Measurements from ENCODE around the gene FAM180A.

FAM180A gene

DNA sequence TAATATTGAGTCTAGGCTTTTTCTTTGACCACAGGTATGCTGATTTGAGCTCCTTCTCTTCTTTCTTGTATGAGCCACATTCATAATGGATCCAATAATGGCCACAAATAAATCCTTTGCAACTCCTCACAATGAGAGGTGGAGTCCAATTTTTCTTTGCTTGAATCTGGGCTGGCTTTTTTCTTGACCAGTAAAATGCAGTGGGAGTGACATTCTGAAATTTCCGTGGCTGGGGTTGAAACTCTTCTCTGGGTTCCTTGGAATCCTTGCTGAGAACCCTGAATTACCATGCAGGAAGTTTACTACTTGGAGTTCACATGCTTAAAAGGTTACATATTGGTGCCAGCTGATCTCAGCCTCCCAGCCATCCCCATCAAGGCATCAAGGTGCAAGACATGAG, 22.4 kb upstream of the FAM180A start:
- no peak for DNase-seq (ENCODE audit: low read depth)

DNA sequence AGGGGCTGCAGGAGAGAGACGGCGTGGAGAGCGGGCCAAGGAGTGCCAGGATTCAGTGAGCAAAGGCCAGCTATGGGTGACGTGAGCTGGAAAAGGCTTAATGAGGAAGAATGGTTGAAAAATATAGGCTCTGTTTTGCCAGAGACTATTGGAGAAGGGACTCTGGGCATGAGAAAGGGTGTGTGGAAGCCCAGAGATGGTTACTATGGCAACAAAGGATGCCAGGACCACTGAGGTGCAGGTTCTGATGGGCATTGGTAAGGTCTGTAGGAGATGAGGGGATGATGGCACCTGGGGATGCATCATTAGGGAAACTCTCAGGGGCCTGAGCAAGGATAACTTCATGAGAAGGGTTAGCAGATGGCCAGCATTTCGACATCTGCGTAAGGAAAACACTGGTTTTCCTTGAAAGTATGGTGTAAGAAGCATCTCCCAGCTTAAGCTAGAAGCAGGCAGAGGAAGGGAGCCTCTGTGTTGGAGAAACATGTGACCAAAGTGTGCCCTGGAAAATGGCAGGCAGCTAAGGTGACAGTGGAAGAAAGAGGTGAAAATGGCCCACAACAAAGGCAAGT, 21.6 kb upstream of the FAM180A start:
- no peak for DNase-seq (ENCODE audit: low read depth)

DNA sequence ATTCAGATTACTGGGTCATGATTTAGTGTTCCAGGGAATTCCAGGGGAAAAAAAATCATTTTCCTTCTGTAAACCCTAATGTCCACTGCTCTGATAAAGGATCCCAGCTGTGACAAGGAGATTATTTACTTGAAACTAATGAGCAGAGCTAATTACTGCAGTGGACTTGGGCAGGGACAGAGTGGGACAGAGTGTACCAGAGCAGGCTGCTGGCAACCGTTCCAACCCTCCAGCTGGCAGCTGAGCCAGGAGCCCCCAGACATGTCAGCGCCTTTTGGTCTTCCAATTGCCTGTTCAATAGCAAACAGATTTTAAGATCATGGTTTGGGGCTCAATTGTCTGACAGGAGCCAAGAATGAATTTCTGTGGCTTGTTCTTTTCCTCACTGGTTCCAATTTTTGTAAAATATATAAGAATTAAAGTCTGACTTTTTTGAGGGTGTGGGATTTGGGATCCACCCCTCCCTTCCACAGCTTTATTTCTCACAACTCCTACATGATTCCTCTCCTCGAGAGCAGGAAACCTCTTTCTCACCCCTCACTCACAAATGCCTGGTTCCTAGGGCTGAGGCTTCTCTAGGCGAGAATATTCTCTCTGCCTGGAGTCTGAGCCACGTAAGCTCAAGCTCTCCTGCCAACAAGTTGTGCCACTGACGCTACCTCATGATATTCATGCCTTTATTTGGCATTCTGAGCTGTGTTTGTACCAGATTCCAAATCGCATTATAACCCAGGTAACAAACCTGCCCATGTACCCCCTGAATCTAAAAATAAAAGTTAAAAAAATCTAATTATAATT, 20.6 kb upstream of the FAM180A start:
- no peak for DNase-seq (ENCODE audit: low read depth)

DNA sequence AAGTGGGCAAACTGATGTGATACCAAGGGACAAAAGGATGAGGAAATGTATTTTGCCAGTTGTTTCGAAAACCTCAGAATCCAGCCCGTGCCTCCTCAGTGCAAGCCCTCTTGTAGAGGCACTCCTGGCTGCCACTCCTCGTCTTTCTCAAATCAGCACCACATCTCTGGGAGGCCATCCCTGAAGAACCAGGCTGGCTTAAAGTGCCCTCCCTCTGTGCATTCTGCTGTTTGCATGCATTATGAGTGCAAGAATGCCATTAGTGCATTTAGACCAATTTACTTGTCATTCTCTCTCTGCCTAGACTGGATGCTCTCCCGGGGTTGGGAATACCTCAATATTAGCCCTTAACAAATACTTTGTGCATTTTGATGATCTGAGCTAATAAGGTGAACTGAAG, 19.9 kb upstream of the FAM180A start:
- no peak for DNase-seq (ENCODE audit: low read depth)

DNA sequence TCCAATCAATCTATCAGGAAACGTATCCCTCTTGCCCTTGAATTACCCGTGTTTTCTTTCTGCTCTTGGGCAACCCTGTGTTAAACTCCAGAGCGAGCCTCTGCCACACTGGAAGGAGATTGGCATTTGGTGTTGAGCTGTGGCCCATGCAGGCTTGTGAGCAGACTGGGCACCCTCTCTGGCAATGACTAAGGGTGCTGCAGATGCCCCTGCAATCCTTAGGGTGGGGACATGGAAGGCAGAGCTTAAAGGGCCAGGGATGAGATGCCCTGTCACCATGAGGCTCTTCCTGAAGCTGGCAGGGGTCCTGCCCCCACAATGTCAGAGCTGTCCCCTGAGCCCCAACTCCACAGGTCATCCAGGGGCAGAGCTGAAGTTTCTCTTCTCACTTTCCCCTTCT, 19.5 kb upstream of the FAM180A start:
- DNase-seq (ENCODE audit: low read depth) = no peak

DNA sequence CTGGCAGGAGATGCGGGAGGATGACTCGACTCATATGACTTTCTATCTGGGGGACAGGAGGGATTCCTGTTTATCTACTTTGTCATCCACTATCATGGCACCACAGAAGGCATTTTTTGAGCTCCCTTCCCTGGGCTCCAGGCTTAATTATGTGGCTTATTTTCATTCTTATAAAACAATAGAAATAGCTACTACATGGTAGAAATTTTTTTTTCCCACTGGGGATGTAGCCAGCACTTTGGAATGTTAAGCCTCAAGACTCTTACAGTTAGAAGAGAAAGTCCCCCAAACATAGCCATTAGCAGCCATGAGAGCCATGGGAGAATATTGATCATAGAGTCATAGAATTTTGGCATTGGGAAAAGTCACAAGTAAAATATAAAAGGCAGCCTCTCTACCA, 14.6 kb upstream of the FAM180A start:
- DNase-seq (ENCODE audit: low read depth) = peak; percentile 39

DNA sequence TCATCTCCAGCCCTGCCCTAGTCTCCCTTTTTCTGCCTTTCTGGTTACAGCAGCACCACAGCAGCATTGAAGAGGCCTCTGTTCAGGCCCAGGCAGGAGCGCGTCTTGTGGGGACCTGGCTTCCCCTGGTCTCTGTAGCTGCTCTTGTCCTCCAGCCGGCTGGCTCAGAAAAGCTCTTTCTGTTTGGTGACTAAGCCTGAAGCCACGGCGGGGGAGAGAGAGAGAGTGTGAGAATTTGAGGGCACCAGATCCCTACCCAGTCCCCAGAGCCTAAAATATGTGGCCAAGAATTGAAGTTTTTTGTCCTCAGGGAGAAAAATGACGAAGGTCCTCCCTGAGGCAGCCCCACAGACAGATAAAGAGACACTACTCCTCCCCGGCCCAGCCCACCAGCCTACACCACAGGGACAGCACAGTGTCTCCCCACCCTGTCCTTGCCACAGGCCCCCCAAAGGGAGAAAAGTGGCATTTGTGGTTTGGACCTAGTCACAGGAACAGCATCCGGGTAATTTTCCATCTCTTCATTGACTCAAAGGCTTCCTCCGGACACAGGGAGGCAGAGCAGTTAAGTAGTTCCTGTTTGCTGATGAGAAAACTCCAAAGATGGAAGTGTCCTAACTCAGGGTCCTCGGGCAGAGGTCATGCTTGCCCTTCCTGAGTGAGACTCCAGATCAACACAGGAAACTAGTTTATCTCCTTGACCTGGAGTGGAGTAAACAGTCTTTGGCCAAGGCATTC, 13.3 kb upstream of the FAM180A start:
- DNase-seq (ENCODE audit: low read depth) = peak; percentile 71

DNA sequence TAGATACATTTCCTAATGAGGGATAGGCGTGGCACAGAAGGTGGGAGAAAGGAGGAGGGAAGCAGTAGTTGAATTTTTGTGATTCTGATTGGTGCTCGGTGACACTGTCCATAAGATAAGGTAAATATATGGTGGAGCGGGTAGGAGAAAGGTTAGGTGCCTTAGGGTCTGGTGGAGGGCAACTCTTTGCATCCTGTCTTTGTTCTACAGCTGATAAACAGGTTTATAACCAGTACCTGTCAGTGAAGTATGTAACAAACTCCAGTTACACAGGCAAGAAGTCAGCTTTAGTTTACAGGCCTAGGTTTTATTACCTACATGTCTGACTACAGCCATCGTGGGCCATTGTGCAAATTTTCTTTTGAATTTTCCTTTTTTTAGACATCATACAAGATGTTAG, 10.9 kb upstream of the FAM180A start:
- no peak for DNase-seq (ENCODE audit: low read depth)

DNA sequence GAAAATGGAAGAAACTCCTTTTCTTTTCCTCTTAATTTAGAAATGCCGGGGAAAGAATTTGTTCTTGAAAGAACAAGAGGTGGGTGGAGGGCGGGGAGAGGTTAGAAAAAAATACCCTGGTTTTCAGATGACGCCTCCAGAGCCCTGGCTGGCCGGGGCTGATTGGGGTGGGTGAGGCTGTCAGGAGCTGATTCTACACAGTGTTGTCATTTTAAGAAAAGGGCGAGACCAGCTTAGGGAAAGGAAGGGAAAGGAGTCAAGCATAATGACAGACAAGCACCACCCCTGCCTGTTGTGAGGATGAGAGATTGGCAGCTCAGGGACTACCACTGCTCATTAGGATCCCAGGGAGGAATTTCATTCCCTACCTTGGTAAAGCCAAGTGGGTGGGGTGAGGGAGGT, 9.9 kb upstream of the FAM180A start:
- peak; percentile 31 for DNase-seq (ENCODE audit: low read depth)

DNA sequence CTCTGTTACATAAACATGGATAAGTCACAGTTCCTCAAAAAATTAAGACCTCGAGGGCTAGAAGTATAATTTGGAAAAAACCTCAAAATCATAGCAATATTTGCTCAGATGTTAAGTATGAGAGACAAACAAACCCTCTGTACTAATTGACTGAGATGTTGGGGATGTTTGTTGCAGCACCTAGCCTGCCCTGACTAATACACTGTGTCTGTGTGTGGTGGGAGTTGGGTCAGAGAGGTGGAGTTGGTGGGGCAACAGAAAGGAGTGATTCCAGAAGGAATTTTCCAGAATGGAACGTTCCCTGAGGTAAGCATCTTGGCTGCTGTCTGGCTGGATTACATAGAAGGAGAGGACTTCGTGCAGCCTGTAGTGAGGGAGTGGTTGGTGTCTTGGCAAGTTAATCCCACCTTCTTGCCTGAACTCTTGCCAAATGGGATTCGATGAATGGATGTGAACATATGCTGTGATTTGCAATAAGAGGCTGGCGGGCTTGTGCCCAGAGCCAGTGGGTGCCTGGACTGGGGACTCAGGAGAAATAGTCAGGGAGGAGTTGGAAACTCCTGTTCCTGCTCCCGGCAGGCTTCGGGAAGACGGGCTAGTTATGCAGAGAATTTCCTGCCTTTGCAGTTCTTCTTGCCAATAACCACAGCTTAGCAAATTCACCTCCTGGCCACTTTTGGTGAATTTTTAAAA, 9.3 kb upstream of the FAM180A start:
- peak; percentile 30 for DNase-seq (ENCODE audit: low read depth)

DNA sequence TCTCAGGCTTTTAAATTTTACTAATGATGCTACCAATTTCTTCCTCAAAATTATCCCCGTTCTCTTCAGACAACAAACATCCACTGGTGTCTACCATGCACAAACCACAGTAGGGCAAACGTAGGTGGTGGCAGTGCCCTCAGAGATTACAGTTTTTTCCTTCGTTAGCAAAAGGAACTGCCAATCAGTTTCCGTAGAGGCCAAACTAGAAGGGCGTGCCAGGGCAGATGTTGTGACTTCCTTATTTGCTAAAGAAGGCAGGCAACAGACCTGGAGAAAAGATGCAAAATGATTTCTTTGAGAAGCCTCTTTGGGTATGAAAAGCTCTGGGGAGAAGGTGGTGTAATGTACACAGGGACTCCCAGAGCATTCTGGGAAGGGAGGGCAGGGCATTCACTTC, 7.6 kb upstream of the FAM180A start:
- DNase-seq (ENCODE audit: low read depth) = no peak

DNA sequence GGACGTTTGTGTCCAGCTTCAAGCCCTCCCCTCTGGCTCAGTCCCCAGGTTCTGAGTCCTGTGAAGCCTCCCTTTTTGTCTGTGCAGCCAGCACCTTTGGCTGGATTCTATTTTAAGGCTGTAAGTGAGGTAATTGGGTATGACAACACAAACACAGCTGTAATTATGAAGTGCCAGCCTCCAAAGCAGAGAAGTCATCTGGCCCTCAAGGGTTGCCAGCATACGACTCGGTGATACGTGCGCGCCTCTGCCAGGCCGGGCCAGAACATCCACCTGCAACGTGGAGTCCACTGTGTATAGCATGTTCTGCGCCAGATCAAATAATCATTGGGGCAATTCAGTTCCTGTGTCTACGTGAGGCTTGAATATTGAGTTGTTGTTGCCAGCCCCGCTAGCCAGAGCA, 6.7 kb upstream of the FAM180A start:
- no peak for DNase-seq (ENCODE audit: low read depth)

DNA sequence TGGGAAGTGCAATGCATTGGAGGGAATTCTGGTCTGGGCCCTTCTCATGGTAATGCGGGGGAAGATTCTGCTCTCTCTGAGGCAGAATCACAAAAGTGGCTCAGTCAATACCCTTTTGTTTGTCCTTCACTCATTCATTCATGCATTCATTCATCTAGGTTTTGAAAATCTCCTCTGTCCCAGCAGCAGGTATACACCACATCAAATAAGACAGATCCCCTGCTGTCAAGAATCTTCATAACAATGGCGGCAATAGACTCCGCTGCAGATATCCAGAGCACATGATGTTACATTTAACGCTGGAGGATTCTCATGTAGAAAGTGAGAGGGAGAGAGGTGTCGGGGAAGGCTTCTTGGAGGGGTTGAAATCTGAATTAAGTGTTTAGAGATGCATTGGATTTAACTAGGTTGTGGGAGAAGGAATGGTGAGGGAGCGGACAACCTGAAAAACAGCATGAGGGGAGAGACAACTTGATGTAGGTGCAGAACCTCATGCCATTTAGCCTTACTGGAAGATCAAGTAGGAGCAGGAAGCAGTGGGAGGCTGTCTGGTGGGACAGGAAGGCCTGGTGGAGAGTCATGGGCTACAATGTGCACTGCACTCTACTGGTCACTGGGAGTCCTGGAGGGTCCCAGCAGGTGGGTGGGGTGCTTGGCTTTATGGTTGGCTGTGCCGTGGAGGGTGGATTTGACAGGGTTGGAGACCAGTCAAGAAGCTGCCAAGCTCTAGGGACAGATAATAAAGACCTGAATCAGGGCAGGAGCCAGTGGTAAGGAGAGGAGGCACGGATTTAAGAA, 5.2 kb upstream of the FAM180A start:
- DNase-seq (ENCODE audit: low read depth) = no peak

DNA sequence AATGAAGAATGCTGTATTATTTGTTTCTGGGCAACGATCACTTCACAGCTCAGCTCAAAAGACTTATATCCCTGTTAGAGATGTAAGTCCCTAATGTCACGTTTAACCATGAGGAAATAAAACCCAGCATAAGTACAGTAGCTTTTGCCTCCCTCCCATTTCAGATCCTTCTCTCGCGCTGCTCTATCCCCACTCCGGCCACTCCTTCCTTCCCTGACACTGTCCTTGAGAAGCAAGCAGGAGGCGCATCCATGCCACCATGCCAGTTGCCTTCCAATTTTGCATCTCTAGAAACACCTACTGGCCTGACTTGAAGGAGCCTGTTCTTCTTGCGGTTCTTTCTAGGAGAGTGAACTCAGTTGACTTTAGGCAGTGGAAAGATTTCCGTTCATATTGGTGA, 1.2 kb downstream of the FAM180A start:
- DNase-seq (ENCODE audit: low read depth) = no peak

DNA sequence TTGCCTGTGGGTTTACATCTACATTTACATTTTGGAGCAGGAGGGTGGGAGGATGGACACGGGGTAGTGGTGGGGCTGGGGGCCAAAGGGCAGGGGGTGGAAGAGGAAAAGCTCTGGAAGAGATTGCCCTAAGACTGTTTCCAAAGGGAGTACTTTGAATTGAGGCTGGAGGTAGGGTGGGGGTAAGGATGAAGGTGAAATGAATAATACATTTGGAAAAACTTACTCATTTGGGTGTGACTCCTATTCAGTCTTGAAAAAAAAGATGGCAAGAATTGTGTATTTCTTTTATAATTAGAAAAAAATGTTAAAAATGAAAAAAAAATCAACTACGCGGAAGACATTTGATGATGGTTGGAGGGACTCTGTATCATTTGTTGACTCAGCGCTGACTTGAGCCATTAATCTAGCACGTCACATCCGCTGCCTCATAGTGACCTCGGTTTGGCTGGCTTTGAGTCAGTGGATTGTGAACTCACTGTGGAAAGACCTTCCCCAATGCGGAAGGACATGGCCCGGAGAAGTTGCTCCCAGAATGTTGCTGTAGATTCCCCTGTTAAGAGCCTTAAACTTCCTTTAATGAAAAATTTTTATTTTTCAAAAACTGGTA, 2.8 kb downstream of the FAM180A start:
- peak; percentile 99 for DNase-seq (ENCODE audit: low read depth)

DNA sequence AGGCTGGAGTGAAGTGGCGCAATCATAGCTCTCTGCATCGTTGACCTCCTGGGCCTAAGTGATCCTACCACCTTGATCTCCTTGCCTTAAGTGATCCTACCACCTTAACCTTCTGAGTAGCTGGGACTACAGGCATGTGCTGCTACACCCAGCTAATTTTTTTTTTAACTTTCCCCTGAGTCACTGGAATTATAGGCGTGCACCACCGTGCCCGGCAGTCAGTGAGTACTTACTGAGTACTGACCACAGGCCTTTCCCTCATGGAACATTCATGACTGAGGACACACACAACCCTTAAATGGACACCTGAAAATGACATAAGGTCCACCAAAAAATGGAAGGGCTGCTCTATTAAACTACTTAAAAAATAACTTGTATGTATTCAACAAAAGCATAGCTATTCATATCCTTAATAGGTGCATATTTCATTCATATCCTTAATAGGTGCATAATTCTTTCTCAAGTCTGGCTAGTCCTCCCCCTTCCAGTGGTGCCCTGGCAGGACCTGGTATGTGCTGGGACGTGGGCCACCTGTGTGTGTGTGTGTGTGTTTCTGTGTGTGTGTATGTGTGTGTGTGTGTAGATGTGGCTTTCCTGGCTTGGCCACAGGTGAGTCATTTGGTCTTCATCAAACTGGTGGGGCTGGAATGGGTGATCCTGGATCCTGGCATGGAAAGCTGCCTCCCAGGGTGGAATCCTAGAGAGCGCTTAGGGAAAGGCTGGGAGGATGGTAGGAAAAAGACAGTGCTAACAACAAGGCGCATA, 3.5 kb downstream of the FAM180A start:
- peak; percentile 76 for DNase-seq (ENCODE audit: low read depth)

DNA sequence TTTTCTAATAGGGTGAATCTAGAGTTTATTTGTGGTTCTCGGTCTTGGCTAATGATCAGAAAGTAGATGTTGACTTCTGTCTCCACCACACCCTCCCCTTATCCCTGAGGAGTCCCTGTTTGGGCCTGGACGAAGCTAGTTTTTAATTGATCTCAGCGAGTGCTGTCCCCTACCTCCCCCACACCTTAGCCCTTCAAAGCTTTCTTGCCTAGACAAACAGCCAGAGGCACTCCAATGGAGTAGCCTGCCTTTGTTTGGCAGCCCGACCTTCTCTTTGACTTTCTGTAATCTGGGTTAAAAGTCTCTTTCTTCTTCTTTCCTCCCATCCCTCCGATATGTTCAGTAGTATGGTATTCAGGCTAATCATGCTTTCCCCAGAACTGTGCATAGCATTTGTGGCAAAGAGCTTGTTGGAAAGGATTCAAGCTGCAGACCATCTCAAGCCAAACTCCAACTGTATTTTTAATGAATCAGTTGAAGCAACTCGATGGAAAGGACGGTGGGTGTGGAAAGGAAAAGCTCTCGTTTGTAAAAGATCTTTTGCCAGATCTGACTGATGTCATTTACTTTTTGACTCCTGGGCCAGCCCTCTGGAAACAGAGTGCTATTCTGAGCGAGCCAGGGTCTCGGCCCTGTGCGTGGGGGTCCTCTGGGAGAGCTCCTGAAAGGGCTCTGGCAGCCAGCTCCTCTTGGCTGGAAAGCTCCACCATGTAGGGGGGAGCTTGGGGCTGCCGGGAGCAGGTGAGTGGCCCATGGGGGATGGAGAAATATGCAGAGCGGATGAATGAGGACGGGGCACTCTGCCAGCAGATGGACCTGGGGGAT, 4.5 kb downstream of the FAM180A start:
- peak; percentile 83 for DNase-seq (ENCODE audit: low read depth)

DNA sequence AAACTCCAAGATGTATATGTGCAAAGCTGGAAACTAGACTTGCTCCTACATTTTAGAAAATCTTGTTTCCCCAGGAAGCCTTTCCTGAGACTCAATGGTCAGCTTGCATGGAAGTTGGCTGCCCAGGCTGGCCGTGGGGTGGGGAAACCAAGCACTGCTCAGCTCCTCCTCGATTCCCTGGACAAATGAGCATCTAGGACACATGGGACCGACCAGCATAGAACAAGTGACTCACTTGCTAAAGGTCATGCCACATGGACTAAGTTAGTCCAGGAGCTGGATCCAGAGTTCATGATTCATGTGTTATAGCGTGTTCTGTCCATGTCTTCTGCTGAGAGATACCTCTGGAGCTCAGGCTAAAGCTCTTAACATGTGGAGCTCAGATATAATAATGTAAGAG, 6.2 kb downstream of the FAM180A start:
- no peak for DNase-seq (ENCODE audit: low read depth)

DNA sequence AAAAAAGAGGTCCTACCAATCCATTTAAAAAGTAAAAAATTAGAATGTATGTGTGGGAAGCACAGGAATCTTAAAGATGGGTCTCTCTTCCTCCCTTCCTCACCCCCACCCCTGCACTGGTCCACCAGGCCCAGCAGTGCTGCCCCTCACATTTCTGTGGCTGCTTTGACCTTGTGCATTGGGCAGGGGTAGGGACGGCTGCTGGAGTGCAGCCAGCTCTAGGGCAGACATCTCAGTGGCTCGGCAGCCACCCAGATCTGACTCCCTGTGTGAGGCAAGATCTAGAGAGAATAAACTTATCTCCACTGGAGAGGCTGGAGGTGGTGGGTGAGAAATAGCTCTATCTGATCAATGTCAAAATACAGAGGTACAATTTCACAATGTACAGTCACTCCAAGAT, 6.7 kb downstream of the FAM180A start:
- no peak for DNase-seq (ENCODE audit: low read depth)

DNA sequence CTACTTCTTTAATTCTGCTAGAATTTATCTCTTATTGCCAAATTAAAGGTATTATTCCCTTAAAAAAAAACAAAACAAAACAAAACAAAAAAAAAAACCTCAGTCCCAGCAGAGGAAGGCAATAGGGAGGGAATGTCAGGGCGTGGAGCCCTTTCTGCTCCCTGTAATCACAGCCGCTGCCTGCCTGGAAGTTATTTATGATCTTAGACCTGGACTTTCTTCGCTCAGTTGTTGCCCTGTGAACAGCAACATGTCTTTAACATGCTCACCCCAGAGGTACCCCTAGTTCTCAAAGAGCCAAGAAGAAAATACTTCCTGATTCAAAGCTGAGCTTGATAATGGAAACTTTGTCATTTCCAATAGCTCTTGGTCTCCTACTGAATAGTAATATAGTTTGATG, 7.7 kb downstream of the FAM180A start:
- no peak for DNase-seq (ENCODE audit: low read depth)

Data from stromal cell of bone marrow (primary cell).